Activated CD8-positive, alpha-beta memory T cell treated with anti-CD3 and anti-CD28 coated beads for 1 hour (primary cell): ENCODE results near the gene RNF223.
"Not testable (repeated sequence)": the region's sequence is repeated elsewhere in the genome, so short reads cannot be mapped to it uniquely, and the experiment has no call there.

Experiments used
- DNase-seq, 2 donors: peaks; one replicate each; pipeline ENCODE4 v3.0.0-alpha.2; 2020; ENCODE audit warnings: low read depth in 1 of 2; ENCODE audit errors: extremely low read depth in 1 of 2

Gene RNF223

DNA sequence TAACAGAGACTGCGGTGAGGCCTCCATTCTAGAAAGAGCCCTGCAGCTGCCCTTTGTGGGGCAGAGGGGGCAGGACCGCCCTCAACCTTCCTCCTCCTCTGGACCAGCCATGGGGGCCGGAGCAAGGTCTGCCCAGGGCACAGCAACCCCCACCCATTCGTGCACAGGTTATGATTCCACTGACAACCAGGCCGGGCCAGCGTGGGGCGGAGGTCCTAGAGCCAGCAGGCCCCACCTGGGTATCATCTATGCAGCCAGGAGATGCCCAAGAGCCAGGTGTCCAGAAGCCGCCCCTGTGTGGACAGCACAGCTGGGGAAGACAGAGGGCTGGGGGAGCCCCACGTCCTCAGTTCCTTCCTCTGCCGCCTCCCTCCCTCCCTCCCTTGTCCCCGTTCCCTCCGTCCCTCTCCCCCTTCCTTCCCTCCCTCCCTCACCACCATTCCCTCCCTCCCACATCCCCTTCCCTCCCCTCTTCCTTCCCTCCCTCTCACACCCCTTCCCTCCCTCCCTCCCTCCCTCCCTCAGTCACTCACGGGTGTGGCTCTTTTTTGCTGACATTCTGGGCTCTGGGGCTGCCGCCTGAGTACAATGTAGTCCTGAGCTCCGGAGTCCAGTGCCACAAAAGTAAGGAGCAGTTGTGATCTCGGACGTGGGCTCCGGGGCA lies 12.3 kb downstream of the RNF223 start:
- no peak for DNase-seq

- no peak for DNase-seq
Measured at GRCh38 chr1:1060281-1061000, 13.7 kb downstream of the RNF223 start.

DNA sequence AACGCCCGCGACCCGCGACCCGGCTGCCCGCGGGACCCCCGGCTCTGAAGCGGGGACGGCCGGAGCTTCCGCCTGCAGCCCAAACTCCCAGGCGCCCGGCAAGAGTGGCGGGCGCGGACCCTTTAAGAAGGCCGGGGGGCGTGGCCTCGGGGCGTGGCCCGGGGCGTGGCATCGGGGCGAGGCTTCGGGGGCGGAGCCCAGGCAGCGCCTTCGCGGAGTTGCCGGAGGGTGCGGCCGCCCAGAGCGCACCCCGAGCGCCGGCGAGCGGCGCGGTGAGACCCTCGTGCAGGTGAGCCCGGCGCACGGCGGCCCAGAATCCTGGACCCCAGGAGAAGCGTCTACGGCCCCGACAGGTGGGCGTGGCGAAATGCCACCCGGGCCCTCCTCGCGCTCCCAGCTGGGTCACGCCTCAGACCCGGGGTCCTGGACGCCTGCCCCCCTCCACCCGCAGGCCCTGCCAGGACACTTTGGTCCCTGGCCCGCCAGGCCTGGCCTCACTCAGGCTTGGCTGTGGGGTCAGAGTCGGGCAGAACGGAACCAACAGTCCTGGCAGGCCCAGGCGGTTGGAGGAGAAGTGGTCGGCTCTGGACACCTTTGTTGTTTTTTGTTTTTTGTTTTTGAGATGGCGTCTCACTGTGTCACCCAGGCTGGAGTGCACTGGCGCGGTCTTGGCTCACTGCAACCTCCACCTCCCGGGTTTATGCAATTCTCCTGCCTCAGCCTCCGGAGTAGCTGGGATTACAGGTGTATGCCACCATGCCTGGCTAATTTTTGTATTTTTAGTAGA lies 14.4 kb downstream of the RNF223 start:
- peak; percentile 63 to 89 for DNase-seq

DNA sequence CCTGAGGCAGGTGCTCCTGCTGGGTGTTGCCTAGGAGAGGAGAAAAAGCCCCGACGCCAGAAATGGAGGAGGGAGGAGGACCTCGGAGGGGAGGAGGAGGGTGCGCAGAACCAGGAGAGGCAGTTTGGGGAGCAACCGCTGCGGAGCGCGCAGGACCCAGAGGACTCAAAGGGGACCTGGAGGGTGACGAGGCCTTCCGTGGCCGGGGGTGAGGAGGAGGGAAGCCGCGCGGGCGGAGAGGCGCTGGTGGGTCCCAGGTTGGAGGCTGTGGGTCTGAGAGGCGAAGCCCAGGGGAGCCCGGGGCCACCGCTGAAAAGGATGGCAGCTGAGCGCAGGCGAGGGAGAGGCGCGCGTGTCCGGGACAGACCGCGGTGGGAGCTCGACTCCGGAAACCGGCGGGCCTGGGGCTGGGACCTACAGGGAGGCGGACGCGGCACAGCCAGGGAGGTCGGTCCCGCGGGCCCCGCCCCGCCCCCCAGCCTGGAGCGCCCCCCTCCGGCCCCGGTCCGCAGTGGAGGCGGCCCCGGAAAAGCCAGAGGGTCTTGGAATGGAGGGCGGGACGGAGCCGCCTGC lies 15.1 kb downstream of the RNF223 start:
- DNase-seq: no peak

DNA sequence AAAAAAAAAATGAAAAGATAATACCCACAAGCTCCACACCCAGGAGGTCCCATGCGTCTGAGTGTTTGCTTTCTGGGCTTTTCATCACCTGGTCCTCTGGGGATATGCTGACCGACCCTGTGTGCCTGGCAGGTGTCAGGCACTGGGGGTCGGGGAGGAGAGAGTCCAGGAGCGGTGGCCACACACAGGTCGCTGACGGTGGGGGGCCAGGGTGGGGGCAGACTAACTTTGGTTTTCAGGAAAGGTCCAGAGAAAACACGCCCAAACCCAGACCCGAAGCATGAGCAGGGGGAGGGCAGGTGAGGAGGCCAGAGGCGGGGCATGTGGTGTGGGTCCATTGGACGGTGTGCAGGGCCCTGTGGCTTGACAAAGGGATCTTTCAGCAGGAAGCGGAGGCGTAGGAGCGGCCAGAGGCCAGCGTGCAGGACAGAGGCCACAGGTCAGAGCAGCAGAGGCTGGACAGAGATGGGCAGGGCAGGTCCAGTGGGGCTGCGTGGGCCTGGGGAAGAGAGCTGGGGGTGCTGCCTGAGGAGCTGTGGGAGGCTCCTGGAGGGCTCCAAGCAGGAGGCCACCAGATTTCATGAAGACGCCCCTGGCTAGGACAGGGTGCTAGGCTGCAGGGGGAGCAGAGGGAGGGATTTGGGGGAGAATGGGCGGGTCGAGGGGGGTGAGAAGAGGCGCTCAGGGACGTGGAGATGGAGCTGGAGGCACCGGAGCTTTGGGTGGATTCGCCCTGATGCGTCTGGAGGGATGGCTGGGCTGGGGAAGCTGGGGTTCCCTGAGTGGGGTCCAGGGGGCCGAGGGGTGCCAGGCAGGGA lies 15.8 kb downstream of the RNF223 start:
- DNase-seq: no peak

DNA sequence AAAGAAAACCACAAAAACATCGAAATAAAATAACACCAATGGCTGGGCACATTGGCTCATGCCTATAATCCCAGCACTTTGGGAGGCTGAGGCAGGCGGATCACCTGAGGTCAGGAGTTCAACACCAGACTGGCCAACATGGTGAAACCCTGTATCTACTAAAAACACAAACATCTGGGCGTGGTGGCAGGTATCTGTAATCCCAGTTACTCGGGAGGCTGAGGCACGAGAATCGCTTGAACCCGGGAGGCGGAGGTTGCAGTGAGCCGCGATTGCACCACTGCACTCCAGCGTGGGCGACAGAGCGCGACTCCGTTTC lies 16.4 kb downstream of the RNF223 start:
- not testable (repeated sequence) for DNase-seq

GRCh38 chr1:1055841-1056736 lies 18.0 kb downstream of the RNF223 start:
- no peak for DNase-seq

GRCh38 chr1:1054971-1055370 lies 19.1 kb downstream of the RNF223 start:
- DNase-seq: no peak

GRCh38 chr1:1054099-1054700 lies 19.9 kb downstream of the RNF223 start:
- no peak for DNase-seq

GRCh38 chr1:1053682-1054081 lies 20.4 kb downstream of the RNF223 start:
- DNase-seq: no peak

DNA sequence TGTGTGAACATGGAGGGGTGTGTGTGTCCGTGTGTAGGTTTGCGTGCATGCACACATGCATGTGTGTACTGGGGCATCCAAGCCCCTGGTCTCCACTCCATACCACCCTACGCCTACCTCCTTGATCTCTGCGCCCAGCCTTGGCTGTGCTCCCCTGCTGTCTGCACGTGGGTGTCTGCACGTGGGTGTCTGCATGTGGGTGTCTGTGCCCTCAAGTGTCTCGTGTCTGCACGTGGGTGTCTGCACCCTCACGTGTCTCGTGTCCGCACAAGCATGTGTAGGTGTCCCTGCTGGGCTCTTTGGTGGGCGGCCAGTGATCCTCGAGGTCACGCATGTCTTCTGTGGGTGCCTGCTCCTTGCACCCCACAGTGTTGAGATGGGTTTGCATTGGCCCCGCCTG lies 21.1 kb downstream of the RNF223 start:
- DNase-seq: no peak

DNA sequence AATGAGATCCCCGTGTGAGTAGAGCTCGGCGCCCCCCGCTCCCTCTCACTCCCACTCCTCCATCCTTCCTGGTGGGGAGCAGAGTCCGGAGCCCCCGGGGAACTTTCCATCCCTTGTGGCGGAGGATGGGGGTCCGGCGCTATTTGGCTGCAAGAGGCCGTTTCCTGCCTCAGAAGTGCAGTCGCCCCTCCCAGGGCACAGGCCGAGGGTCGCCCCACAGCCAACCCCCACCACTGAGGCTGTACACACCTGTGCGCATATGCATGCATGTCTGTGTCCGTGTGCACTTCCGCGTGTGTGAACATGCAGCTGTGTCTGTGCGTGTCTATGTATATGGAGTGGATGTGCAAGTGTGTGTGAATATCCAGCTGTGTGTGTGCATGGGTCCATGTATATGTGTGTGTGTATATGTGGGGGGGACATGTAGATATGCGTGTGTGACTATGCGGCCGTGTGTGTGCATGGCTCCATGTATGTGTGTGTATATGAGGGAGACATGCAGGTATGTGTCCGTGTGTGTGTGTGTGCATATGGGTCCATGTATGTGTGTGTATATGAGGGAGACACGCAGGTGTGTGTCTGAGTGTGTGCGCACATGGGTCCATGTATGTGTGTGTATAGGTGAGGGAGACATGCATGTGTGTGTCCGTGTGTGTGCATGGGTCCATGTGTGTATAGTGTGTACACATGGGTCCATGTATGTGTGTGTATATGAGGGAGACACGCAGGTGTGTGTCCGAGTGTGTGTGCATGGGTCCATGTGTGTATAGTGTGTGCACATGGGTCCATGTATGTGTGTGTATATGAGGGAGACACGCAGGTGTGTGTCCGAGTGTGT lies 21.9 kb downstream of the RNF223 start:
- no peak for DNase-seq

DNA sequence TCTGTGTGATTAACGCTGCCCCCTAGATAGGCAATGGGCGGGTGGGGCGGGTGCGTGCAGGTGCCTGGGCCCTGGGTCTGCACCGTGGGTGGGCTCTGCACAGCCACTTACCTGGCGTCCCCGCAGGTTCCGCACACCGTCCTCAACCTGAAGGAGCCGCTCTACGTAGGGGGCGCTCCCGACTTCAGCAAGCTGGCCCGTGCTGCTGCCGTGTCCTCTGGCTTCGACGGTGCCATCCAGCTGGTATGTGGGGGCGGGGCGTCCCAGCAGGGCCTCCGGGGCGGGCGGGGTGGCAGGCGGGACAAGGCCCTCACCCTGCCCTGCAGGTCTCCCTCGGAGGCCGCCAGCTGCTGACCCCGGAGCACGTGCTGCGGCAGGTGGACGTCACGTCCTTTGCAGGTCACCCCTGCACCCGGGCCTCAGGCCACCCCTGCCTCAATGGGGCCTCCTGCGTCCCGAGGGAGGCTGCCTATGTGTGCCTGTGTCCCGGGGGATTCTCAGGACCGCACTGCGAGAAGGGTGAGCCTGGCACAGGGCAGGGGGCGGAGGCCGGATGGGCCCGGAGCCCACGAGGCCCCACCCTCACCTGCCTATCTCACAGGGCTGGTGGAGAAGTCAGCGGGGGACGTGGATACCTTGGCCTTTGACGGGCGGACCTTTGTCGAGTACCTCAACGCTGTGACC lies 22.8 kb downstream of the RNF223 start:
- no peak for DNase-seq

GRCh38 chr1:1050577-1051052 lies 23.5 kb downstream of the RNF223 start:
- no peak for DNase-seq

GRCh38 chr1:1049318-1050165 lies 24.6 kb downstream of the RNF223 start:
- DNase-seq: no peak

DNA sequence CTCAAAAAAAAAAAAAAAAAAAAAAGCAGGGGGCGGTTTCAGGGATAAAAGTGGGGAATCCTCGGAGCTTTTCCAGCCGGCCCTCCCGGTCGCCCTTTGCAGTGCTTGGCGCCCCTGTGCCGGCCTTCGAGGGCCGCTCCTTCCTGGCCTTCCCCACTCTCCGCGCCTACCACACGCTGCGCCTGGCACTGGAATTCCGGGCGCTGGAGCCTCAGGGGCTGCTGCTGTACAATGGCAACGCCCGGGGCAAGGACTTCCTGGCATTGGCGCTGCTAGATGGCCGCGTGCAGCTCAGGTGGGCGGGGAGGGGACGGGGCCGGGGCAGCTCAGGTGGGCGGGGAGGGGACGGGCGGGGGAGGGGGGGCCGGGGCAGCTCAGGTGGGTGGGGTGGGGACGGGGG lies 25.3 kb downstream of the RNF223 start:
- DNase-seq: no peak

GRCh38 chr1:1047963-1048362 lies 26.1 kb downstream of the RNF223 start:
- DNase-seq: no peak
